HepG2 (cell line): ENCODE measurements around the gene EIF2AK2. TPM values are rescaled to one million over a fixed set of nuclear protein-coding genes. Genes with fewer than 3 reads are reported as not detected.
A peak's percentile ranks its signal among the peaks of the same experiment; 100 is the strongest.

Experiments used
- GATA4 ChIP-seq: sonication (generic); IDR thresholded peaks from 2 replicates; pipeline ENCODE4 v1.6.1; 2016; ENCODE audit warnings: antibody characterized with exemption, low read depth, borderline replicate concordance
- HIC2 ChIP-seq: sonication (generic); formaldehyde crosslinking; IDR thresholded peaks from 2 replicates; pipeline ENCODE4 v1.9.0; 2022; ENCODE audit warnings: low read depth, missing genetic modification reagents
- HMGXB4 ChIP-seq, 2 experiments: sonication (generic) in 1 of 2; formaldehyde crosslinking in 1 of 2; IDR thresholded peaks; 2 replicates each; pipeline versions ENCODE4 v1.4.0 to v1.6.1; 2018 to 2020; ENCODE audit warnings: missing genetic modification reagents in 2 of 2, borderline replicate concordance in 1 of 2, low read depth in 1 of 2, mild to moderate bottlenecking in 1 of 2, missing biosample characterization in 1 of 2
- HNF4G ChIP-seq, 2 experiments: sonication (generic) in 1 of 2; formaldehyde crosslinking in 1 of 2; IDR thresholded peaks; 2 replicates each; pipeline versions ENCODE4 v1.4.0 to v1.6.1; 2011 to 2020; ENCODE audit warnings: borderline replicate concordance in 2 of 2, low read depth in 2 of 2, mild to moderate bottlenecking in 2 of 2, low read length in 1 of 2, missing genetic modification reagents in 1 of 2, moderate library complexity in 1 of 2
- JDP2 ChIP-seq: sonication (generic); formaldehyde crosslinking; IDR thresholded peaks from 2 replicates; pipeline ENCODE4 v1.8.1; 2022; ENCODE audit warnings: missing genetic modification reagents, borderline replicate concordance
- JUNB ChIP-seq: sonication (generic); formaldehyde crosslinking; IDR thresholded peaks from 2 replicates; pipeline ENCODE4 v1.8.0; 2022; ENCODE audit warnings: missing genetic modification reagents, mild to moderate bottlenecking, borderline replicate concordance
- MYPOP ChIP-seq: sonication (generic); formaldehyde crosslinking; IDR thresholded peaks from 2 replicates; pipeline ENCODE4 v1.8.1; 2023; ENCODE audit warnings: mild to moderate bottlenecking, moderate library complexity, missing genetic modification reagents
- PHF5A ChIP-seq: IDR thresholded peaks from one replicate; pipeline ENCODE4 v1.6.1; 2018; ENCODE audit warnings: low read depth, missing genetic modification reagents; ENCODE audit not compliant: unreplicated experiment
- RARG ChIP-seq: sonication (generic); formaldehyde crosslinking; IDR thresholded peaks from 2 replicates; pipeline ENCODE4 v1.4.0; 2020; ENCODE audit warnings: low read depth, mild to moderate bottlenecking, missing genetic modification reagents
- SOX5 ChIP-seq: IDR thresholded peaks from 2 replicates; pipeline ENCODE4 v1.6.1; 2016; ENCODE audit warnings: borderline replicate concordance
- SRSF9 ChIP-seq: fragments of 200-400 bp; formaldehyde crosslinking; IDR thresholded peaks from 2 replicates; pipeline ENCODE4 v1.6.1; 2018; ENCODE audit warnings: borderline replicate concordance, mild to moderate bottlenecking, low read depth, low read length; ENCODE audit not compliant: insufficient read depth, poor library complexity, severe bottlenecking
- THAP8 ChIP-seq: sonication (generic); formaldehyde crosslinking; IDR thresholded peaks from 2 replicates; pipeline ENCODE4 v1.5.1; 2020; ENCODE audit warnings: missing genetic modification reagents, mild to moderate bottlenecking, borderline replicate concordance
- ZFP37 ChIP-seq: sonication (generic); formaldehyde crosslinking; IDR thresholded peaks from 2 replicates; pipeline ENCODE4 v1.4.0; 2020; ENCODE audit warnings: missing genetic modification reagents, borderline replicate concordance
- ZMYM3 ChIP-seq: sonication (generic); formaldehyde crosslinking; IDR thresholded peaks from 2 replicates; pipeline ENCODE4 v1.5.1; 2020; ENCODE audit warnings: mild to moderate bottlenecking, missing genetic modification reagents
- ZNF205 ChIP-seq: IDR thresholded peaks from 2 replicates; pipeline ENCODE4 v1.6.1; 2018; ENCODE audit warnings: missing biosample characterization, missing genetic modification reagents
- ZNF224 ChIP-seq: sonication (generic); formaldehyde crosslinking; IDR thresholded peaks from 2 replicates; pipeline ENCODE4 v1.5.0; 2020; ENCODE audit warnings: mild to moderate bottlenecking, missing genetic modification reagents
- ZNF282 ChIP-seq: fragments of 450-650 bp; IDR thresholded peaks from 2 replicates; pipeline ENCODE4 v1.6.1; 2018; ENCODE audit not compliant: partially characterized antibody
- ZNF441 ChIP-seq: sonication (generic); formaldehyde crosslinking; IDR thresholded peaks from 2 replicates; pipeline ENCODE4 v1.7.0; 2021; ENCODE audit warnings: missing genetic modification reagents, borderline replicate concordance
- ZNF572 ChIP-seq: sonication (generic); formaldehyde crosslinking; IDR thresholded peaks from 2 replicates; pipeline ENCODE4 v1.5.1; 2020; ENCODE audit warnings: mild to moderate bottlenecking, missing genetic modification reagents
- ZNF605 ChIP-seq: sonication (generic); formaldehyde crosslinking; IDR thresholded peaks from 2 replicates; pipeline ENCODE4 v1.8.0; 2022; ENCODE audit warnings: mild to moderate bottlenecking, missing genetic modification reagents
- ZNF672 ChIP-seq: sonication (generic); formaldehyde crosslinking; IDR thresholded peaks from 2 replicates; pipeline ENCODE4 v1.8.1; 2022; ENCODE audit warnings: missing genetic modification reagents
- ZSCAN25 ChIP-seq: sonication (generic); formaldehyde crosslinking; IDR thresholded peaks from 2 replicates; pipeline ENCODE4 v1.8.0; 2022; ENCODE audit warnings: mild to moderate bottlenecking, missing genetic modification reagents
- ZSCAN30 ChIP-seq: sonication (generic); formaldehyde crosslinking; IDR thresholded peaks from 2 replicates; pipeline ENCODE4 v1.5.0; 2020; ENCODE audit warnings: mild to moderate bottlenecking, missing genetic modification reagents
- polyA plus RNA-seq, 8 experiments: library from polyadenylated mRNA; depleted of rRNA in 3 of 8; stranded (reverse) in 7 of 8; unstranded in 1 of 8; fragments of >200 nt; fragmentation: Illumina TruSeq in 4 of 8; extraction: Trizol in 4 of 8; gene quantifications; 2 replicates each; pipeline versions ENCODE4 v1.2.1 to v1.2.3, GENCODE V29; 2011 to 2016; ENCODE audit warnings: low read depth in 4 of 8, missing spikeins in 1 of 8, mixed read lengths in 1 of 8; ENCODE audit not compliant: insufficient read depth in 1 of 8
- total RNA-seq, 5 experiments: library from RNA; depleted of rRNA; stranded (reverse); fragments of >200 nt; fragmentation: Illumina TruSeq; extraction: Trizol; gene quantifications; 2 replicates each; pipeline ENCODE4 v1.2.3, GENCODE V29; 2016; ENCODE audit warnings: low read depth in 1 of 5

Gene EIF2AK2
- total and polyA plus RNA-seq, 2 of the 13 experiments (the other 11 are each of a cell fraction or from before 2014, with no cell fraction given): 10.2 to 26.1 TPM

GRCh38 chr2:37196320-37197195 lies 39.8 kb upstream of the EIF2AK2 start, which contains the start of gene CEBPZOS (continued):
- TF ChIP-seq SRSF9 (no peak), ZSCAN30 (CRISPR knock-in tag) (peak; percentile 88; the same call in 1 of the 2 replicates), HMGXB4 (CRISPR knock-in tag; IDR thresholded peaks at IDR 0.05; ENCODE audit: borderline replicate concordance in 1 of 2, low read depth in 1 of 2) (peak; percentile 77 to 99; a peak in 3 of 4 replicates), ZNF672 (CRISPR knock-in tag) (no peak), JUNB (CRISPR knock-in tag) (no peak), ZNF441 (no peak; the same call in 1 of the 2 replicates), ZFP37 (no peak), ZNF282 (no peak), SOX5 (CRISPR knock-in tag) (0 out of 2 replicates have a peak, but pooled peaks have one; percentile 30), ZMYM3 (CRISPR knock-in tag) (no peak; the same call in none of the 2 replicates), MYPOP (CRISPR knock-in tag) (peak; percentile 95), PHF5A (CRISPR knock-in tag) (no peak), ZNF572 (CRISPR knock-in tag) (no peak), RARG (CRISPR knock-in tag) (0 out of 2 replicates have a peak, but pooled peaks have one; percentile 73), ZNF224 (peak; percentile 81; the same call in 1 of the 2 replicates), JDP2 (CRISPR knock-in tag) (no peak), HNF4G (IDR thresholded peaks at IDR 0.05; ENCODE audit: borderline replicate concordance, low read depth, low read length) (peak; percentile 39; the same call in 1 of the 2 replicates), HNF4G (CRISPR knock-in tag; IDR thresholded peaks at IDR 0.05; ENCODE audit: borderline replicate concordance, low read depth) (peak; percentile 45; the same call in 1 of the 2 replicates), ZNF205 (peak; percentile 27; the same call in 1 of the 2 replicates), GATA4 (peak; percentile 68; the same call in 1 of the 2 replicates), ZNF605 (peak; percentile 97), ZSCAN25 (CRISPR knock-in tag) (peak; percentile 86), THAP8 (no peak; the same call in 1 of the 2 replicates), HIC2 (CRISPR knock-in tag) (no peak)
